CD4-positive, alpha-beta T cell treated with Interleukin-10 for 1 hour (primary cell): ENCODE data around the gene MANF.
"Not testable (repeated sequence)": the region's sequence is repeated elsewhere in the genome, so short reads cannot be mapped to it uniquely, and the experiment has no call there.

ENCODE experiments used
- DNase-seq: peaks from one replicate; pipeline ENCODE4 v3.0.0-alpha.2; 2020

MANF gene

GRCh38 chr3:51384726-51385473 lies at the start of gene MANF:
TSS of gene MANF (plus strand) at chr3:51385291. CDS start at chr3:51385343, 52 bp downstream.
- DNase-seq: peak; percentile 98

- DNase-seq: no peak
Observed at GRCh38 chr3:51336261-51336660, 48.8 kb upstream of the MANF start.

GRCh38 chr3:51337666-51338065 lies 47.4 kb upstream of the MANF start:
- DNase-seq: no peak

GRCh38 chr3:51338632-51339031 lies 46.5 kb upstream of the MANF start:
- DNase-seq: no peak

GRCh38 chr3:51340013-51340829 lies 44.9 kb upstream of the MANF start:
- no peak for DNase-seq

- DNase-seq: no peak
Observed at GRCh38 chr3:51340989-51341636, 44.0 kb upstream of the MANF start.

- no peak for DNase-seq
Observed at GRCh38 chr3:51343918-51344687, 41.0 kb upstream of the MANF start.

GRCh38 chr3:51350751-51351150 lies 34.3 kb upstream of the MANF start:
- DNase-seq: no peak

GRCh38 chr3:51353131-51353530 lies 32.0 kb upstream of the MANF start:
- DNase-seq: no peak

GRCh38 chr3:51353691-51354090 lies 31.4 kb upstream of the MANF start:
- no peak for DNase-seq

GRCh38 chr3:51354172-51354571 lies 30.9 kb upstream of the MANF start:
- DNase-seq: no peak

GRCh38 chr3:51354731-51355615 lies 30.1 kb upstream of the MANF start:
- no peak for DNase-seq

GRCh38 chr3:51355891-51356578 lies 29.1 kb upstream of the MANF start:
- no peak for DNase-seq

- DNase-seq: no peak
Observed at GRCh38 chr3:51357856-51358255, 27.2 kb upstream of the MANF start.

GRCh38 chr3:51358981-51359380 lies 26.1 kb upstream of the MANF start:
- DNase-seq: no peak

GRCh38 chr3:51360806-51361205 lies 24.3 kb upstream of the MANF start:
- no peak for DNase-seq

GRCh38 chr3:51361746-51362145 lies 23.3 kb upstream of the MANF start:
- no peak for DNase-seq

GRCh38 chr3:51362476-51362875 lies 22.6 kb upstream of the MANF start:
- DNase-seq: no peak

GRCh38 chr3:51368276-51368675 lies 16.8 kb upstream of the MANF start:
- DNase-seq: not testable (repeated sequence)

GRCh38 chr3:51371943-51372557 lies 13.0 kb upstream of the MANF start:
- peak; percentile 76 for DNase-seq
